ELF-1 (cell line): ENCODE measurements around the gene CMTR1.

ENCODE experiments used
- DNase-seq: peaks from one replicate; pipeline ENCODE4 v3.0.0-alpha.2; 2016; ENCODE audit warnings: low read depth, low spot score

Gene CMTR1

DNA sequence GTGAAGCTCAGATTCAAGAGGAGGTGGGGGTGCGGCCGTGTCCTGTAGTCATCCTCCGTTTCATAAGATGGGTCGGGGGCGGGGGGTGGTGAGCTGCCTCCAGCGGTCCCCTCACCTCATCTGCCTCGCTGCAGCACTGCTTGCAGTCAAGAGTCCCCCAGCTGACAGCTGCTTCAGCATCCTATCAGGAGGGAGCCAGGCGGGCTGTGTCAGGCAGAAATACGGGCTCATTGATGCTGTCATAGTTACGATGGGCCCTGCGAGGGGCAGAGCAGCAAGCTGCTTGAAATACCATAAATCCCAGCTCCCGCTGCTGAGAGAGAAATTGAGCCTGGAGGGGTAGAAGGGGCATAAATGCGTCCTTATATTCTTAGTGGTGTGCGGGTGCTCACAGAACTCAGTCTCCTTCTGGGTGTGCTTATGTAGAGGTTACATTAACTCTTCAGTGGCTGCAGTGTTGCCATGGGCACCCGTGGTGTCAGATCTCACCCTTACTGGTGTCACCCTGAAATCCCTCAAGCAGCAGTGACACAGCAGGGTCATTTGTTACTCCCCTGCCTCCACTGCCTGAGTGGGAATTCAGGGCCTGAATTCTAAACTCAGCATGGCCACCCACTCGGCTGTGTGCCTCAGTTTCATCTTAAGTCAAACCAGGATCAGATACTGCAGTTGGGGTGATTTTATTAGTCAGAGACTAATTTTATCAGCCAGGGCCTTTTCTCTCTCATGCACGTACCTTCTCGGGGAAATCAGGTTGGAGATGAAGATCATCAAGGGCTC is 44.8 kb downstream of the CMTR1 start:
- DNase-seq = no peak

- no peak for DNase-seq
Measured at GRCh38 chr6:37478827-37479226, 45.8 kb downstream of the CMTR1 start.

- no peak for DNase-seq
Measured at GRCh38 chr6:37479266-37479854, 46.3 kb downstream of the CMTR1 start.

- no peak for DNase-seq
Measured at GRCh38 chr6:37480118-37480736, 47.2 kb downstream of the CMTR1 start.

- no peak for DNase-seq
Measured at GRCh38 chr6:37480951-37481534, 48.0 kb downstream of the CMTR1 start.

DNA sequence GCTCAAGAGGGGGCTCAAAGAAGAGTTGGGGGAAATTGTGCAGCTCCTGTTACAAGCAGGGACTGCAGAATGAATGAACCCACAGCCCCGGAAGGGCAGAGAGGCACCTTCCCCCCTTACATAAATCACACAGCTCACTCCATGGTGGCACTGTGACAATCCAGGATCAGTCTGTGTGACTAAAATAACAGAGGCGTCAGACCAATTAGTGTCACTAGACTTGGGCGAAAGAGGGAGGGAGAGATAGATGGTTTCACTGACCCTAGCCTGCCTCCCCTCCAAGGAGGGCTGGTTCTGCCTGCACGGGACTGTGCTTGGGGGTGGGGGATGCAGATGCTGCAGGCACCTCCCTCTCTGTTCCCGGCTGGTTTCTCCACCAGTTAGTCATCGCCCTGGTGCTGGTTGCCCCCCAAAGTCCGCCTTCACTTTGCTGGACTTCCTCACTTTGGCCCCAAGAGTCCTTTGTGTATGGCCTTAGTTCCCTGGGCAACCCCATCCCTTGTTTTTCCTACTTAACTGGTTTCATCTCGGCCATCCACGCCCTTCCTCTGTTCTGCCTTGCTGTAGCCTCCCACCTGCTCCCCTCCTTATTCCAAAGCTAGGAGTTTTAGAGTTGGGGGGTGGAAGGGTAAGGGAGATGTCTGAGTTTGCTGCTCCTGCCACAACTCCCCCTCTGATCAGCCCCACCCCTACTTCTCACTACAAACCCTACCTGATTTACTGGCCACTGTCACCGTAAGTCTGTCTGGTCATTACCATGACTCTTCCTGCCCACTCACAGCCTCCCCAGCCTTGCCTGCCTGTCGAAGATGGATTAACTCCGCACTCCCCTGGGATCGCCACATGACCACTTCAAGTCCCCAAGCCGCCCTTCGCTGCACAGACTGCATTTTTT is 48.9 kb downstream of the CMTR1 start:
- DNase-seq = no peak

DNA sequence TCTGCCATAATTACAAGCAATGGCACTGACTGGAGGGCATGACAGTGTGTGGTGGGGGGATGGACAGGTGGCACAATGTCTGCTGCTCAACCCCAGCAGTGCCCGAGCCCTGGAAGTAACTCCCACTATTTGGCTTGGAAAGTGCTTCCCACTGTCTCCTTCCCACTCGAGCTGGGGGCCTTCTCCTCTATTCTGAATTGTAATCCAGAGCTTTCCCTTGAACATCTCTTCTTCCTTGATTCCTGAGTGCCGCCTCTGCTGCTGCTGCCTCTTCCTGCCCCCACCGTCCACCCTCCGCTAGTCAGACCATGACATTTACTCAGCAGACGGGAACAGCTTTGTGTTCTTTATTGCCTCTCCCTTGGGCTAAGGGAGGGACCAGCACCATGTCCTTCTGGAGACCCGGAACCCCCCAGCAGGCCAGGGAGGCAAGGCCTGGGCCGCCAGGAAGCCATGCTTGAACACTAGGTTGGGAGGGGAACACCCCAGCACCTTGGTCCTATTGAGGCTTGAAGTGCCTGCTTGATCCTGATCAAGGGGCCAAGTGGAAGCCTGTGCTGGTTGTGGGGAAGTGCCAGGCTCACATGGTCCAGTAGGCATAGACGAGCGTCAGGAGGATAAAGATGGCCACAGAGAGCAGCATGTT is 49.7 kb downstream of the CMTR1 start:
- DNase-seq = no peak

GRCh38 chr6:37483252-37483901 is 50.4 kb downstream of the CMTR1 start:
- DNase-seq = no peak

GRCh38 chr6:37483917-37484785 is 51.1 kb downstream of the CMTR1 start:
- peak; percentile 65 for DNase-seq

DNA sequence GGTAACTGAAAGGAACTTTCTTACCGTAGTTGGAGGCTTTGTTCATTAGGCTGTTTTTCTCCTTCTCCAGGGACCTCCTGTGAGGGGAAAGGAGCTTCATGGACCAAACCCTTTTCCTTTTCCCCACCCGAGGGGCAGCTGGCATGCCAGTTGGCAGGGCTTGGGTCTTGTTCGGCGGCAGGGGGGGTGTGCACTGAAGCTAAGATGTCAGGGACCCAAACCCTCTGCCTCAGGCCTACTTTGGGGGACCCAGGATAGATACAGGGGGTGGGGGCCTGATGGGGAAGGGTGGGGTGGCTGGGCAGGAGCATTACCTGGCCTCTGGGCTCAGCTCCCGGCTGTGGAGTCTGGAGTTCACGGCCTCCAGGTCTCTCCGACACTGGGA is 51.8 kb downstream of the CMTR1 start:
- DNase-seq = no peak

DNA sequence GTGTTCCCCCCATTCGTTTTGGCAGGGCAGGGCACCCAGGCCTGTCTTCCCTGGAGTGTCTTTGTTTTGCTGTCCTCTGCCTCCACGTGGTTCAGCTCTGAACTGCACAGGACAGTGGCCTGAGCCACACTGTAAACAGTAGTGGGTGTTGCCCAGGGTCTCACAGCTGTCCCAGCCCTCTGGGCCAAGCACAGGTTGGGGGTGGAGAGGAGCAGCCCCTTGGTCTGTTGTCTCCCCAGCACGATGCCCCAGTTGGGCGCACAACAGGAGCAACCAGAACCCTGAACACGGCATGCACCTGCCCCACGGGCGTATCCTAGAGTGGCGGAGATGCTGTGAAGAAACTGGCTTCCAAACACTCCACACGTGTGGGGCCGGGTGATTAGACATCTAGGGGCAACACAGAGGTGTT is 52.3 kb downstream of the CMTR1 start:
- DNase-seq = no peak

DNA sequence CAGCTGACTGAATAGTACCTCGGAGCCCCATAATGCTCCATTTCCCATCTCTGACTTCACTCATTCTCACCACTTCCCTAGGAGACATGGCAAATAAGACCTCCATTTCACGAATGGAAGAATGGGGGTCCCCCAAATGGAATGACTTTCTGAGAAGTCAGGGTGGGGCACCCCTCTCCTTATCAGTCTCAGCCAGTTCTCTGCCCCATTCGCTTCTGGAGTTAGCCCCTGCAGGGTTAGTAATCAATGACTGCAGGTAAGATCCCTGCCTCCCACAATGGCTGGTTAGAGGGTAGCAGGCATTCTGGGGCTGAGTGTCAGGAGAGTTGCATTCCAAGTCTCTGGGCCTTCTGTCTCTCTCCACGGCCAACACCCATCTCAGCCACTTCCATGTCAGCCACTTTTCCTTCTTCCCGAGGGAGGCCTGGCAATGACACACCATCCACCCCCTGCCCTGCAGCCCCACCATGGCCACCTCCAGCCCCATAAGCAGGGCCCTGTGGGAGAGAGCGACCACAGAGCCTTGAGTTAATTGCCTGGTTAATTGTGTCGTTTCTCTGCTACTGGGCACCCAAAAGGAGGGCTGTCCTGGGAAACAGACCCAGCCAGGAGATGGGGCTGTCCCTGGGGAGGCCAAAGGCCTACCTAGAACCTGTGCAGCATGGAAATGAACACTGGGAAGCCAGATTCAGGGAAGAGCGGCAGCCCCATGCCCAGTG is 53.3 kb downstream of the CMTR1 start:
- DNase-seq = no peak

GRCh38 chr6:37487591-37488380 is 54.8 kb downstream of the CMTR1 start:
- no peak for DNase-seq

- DNase-seq = no peak
Measured at GRCh38 chr6:37488476-37488875, 55.5 kb downstream of the CMTR1 start.

DNA sequence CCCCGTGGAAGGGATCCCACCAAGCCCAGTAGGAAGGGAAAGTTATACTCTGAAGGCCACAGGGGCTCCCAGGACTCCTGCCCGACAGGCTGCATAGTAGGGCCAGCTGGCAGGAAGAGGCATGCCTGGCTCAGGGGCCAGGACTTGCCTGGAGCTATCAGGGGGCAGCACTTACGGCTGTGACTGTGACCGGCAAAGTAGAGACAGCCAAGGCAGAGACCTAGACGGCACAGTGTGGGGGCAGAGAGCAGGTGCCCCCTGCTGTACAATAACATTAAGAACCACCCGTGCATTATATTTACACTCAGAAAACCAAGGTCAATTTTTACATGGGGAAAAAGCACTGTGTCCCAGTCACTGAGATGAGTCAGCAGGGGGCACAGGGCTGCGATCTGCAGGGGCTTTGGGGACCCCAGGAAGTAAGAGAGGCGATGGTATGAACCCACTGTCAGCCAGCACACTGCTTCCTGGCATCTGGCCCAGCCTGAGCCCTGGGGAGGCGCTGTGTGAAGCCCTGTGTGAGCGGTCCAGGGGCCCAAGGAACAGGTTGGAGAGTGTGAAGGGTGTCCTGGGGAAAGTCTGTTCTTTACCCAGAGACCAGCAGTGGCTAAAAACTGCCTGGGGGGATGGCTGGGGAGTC is 56.8 kb downstream of the CMTR1 start:
- DNase-seq = peak; percentile 66

GRCh38 chr6:37490536-37491170 is 57.6 kb downstream of the CMTR1 start:
- no peak for DNase-seq

DNA sequence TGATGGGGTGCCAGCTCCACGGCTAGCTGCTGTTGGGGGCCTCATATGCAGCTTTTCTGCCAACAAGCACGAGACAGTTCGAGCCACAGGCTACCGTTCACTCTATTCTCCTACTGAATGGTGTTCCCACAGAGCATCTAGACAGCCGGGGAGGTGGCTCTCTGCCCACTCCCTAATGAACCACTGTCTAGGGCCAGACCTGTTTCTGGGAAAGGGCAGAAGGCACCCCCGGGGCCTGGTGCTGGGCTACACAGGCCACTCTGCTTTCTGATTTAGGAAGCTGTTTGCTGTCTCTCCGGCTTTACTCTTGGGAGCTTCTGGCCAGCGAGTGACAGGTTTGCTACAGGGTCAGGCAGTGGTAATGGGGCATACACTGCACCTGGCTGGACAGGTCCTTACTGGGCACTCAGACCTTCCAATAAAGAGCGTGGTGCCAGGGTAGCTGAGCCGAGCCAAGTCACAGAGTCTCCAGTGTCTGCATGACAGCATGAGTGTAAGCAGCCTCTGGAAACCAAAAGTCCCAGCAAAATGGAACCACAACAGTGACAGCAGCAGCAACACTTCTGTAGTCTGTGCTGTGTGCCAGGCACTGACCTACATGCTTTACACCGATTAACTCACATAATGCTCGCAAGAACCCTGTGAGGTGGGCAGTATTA is 58.3 kb downstream of the CMTR1 start:
- DNase-seq = no peak
